ENCODE results near the gene DUXA. TPM values are rescaled to one million over a fixed set of nuclear protein-coding genes. Genes with fewer than 3 reads are reported as not detected.
A peak's percentile ranks its signal among the peaks of the same experiment; 100 is the strongest.

DUXA gene
- total and polyA plus RNA-seq, 9 of the 15 experiments (the other 6 are each of a cell fraction or from before 2014, with no cell fraction given) = not detected

GRCh38 chr19:57191141-57192076 is 24.1 kb upstream of the DUXA start, which contains the start of gene ZNF264:
TSS of gene ZNF264 (plus strand) at chr19:57191500. CDS start at chr19:57191914, 414 bp downstream.
- DNase-seq (ENCODE audit: extremely low read depth in 1 of 4, low spot score in 3 of 4) (peak; percentile 58 to 67 (median 66)), FAIRE-seq (peak; percentile 52), ATAC-seq (peak; percentile 96)
- Histone ChIP-seq H3K36me3 (ENCODE audit: control insufficient read depth, insufficient read depth, low read length) (0 out of 3 replicates have a peak, but pooled peaks cover 2% of the 10 kb centered on the region), H3K27ac (ENCODE audit: extremely low read depth, low read depth, low read length) (peak within 1 kb of the TSS; percentile 70), H2AFZ (ENCODE audit: low read depth, low read length) (peak within 1 kb of the TSS; percentile 99), H3K27me3 (ENCODE audit: control insufficient read depth in 2 of 2, insufficient read depth in 2 of 2, low read length in 2 of 2) (no peaks in the 10 kb centered on the region), H3K4me1 (replicated peaks in 1 of 2; ENCODE audit: control insufficient read depth in 2 of 2, insufficient read depth in 2 of 2, low read length in 2 of 2) (peaks cover 3 to 11% of the 10 kb centered on the region in 2 experiments; a peak in 3 of 5 replicates), H3K9me3 (replicated peaks; ENCODE audit: control insufficient read depth, insufficient read depth, low read depth, low read length) (peaks cover 11% of the 10 kb centered on the region), H3K79me2 (ENCODE audit: control insufficient read depth, insufficient read depth, low read length) (peaks cover 9% of the 10 kb centered on the region; the same call in 2 of the 3 replicates), H3K9me1 (ENCODE audit: control insufficient read depth, insufficient read depth, low read length) (no peaks in the 10 kb centered on the region), H3K4me3 (peak within 1 kb of the TSS; percentile 61), H3K9ac (ENCODE audit: insufficient read depth in 1 of 2, low read depth in 2 of 2, low read length in 2 of 2) (peak within 1 kb of the TSS; percentile 67 to 86; a peak in 3 of 4 replicates), H4K20me1 (replicated peaks; ENCODE audit: control insufficient read depth, insufficient read depth, low read length) (no peaks in the 10 kb centered on the region), H3K4me2 (ENCODE audit: insufficient read depth, low read length) (peak within 1 kb of the TSS; percentile 84)
- in situ Hi-C loops (cut with MboI) = no loop called here
- BruUV-seq (replicated peaks) = TSS peak; percentile 49
- intact Hi-C loops (cut with micrococcal nuclease) = no loop called here
- 12% methylated on average over 60 of the region's 81 CpGs for WGBS (ENCODE audit: insufficient coverage, low coverage, missing lambda C conversion rate)
- CTCF ChIA-PET (ENCODE audit: low intra/inter-chr PET ratio) = no interaction called here
- POLR2A ChIA-PET = interaction anchor here (0.7 kb wide), 1 partner anchor 130 kb away, joined by 3 read pairs; no protein-coding TSS in a partner anchor
- TF ChIP-seq ARNT (IDR thresholded peaks at IDR 0.05) = no peak
- TF ChIP-seq MLLT1 (IDR thresholded peaks at IDR 0.05) = no peak
- no peak for TF ChIP-seq DEAF1 (CRISPR knock-in tag; IDR thresholded peaks at IDR 0.05)
- no peak for TF ChIP-seq ZNF311 (CRISPR knock-in tag; IDR thresholded peaks at IDR 0.05)
- TF ChIP-seq KDM2B (CRISPR knock-in tag; IDR thresholded peaks at IDR 0.05) = no peak
- TF ChIP-seq HCFC1 (IDR thresholded peaks at IDR 0.05; ENCODE audit: low read depth, low read length) = no peak; the same call in 1 of the 2 replicates
- TF ChIP-seq SRSF1 (IDR thresholded peaks at IDR 0.05; ENCODE audit: low read depth, low read length) = 0 out of 2 replicates have a peak, but pooled peaks have one; percentile 23
- TF ChIP-seq SAFB2 (IDR thresholded peaks at IDR 0.05; ENCODE audit: borderline replicate concordance, low read depth, low read length, severe bottlenecking) = no peak
- no peak for TF ChIP-seq ZNF263 (CRISPR knock-in tag; IDR thresholded peaks at IDR 0.05; ENCODE audit: borderline replicate concordance)
- no peak for TF ChIP-seq E2F6 (IDR thresholded peaks at IDR 0.05; ENCODE audit: borderline replicate concordance in 1 of 2, extremely low read depth in 1 of 2, insufficient read depth in 1 of 2, insufficient read length in 1 of 2, low read depth in 1 of 2, low read length in 1 of 2, poor library complexity in 1 of 2, severe bottlenecking in 1 of 2)
- peak; percentile 62; the same call in 1 of the 2 replicates for TF ChIP-seq POLR2A (conservative IDR thresholded peaks at IDR 0.05)
- TF ChIP-seq CREB1 (IDR thresholded peaks at IDR 0.05) = no peak
- no peak for TF ChIP-seq CREB1 (CRISPR knock-in tag; IDR thresholded peaks at IDR 0.05)
- no peak for TF ChIP-seq KHSRP (IDR thresholded peaks at IDR 0.05)
- TF ChIP-seq ZKSCAN8 (CRISPR knock-in tag; IDR thresholded peaks at IDR 0.05) = no peak
- no peak for TF ChIP-seq HNRNPK (IDR thresholded peaks at IDR 0.05; ENCODE audit: low read depth, low read length, poor library complexity, severe bottlenecking)

All from K562 (cell line).